Stimulated activated CD8-positive, alpha-beta memory T cell treated with anti-CD3 and anti-CD28 coated beads, Interleukin-12 subunit alpha, Interleukin-12 subunit beta, amount 100 ng/mL, for 4 hours (primary cell): ENCODE measurements around the gene DNAJC6.

Experiments
- DNase-seq: peaks from one replicate; pipeline ENCODE4 v3.0.0-alpha.2; 2020; ENCODE audit warnings: low read depth

DNAJC6 gene

GRCh38 chr1:65407877-65408276, 98.5 kb downstream of the DNAJC6 start:
- no peak for DNase-seq

- no peak for DNase-seq
These were observed 100.0 kb downstream of the DNAJC6 start for GRCh38 chr1:65409314-65409713.

GRCh38 chr1:65409816-65410326, 100.5 kb downstream of the DNAJC6 start:
- no peak for DNase-seq

GRCh38 chr1:65412256-65412983, 103.1 kb downstream of the DNAJC6 start:
- DNase-seq: no peak

GRCh38 chr1:65412984-65413375, 103.6 kb downstream of the DNAJC6 start:
- no peak for DNase-seq

GRCh38 chr1:65414538-65414937, 105.2 kb downstream of the DNAJC6 start:
- DNase-seq: no peak

- DNase-seq: no peak
These were observed 107.4 kb downstream of the DNAJC6 start for GRCh38 chr1:65416767-65417166.

- no peak for DNase-seq
These were observed 108.4 kb downstream of the DNAJC6 start for GRCh38 chr1:65417729-65418128.

- no peak for DNase-seq
These were observed 109.3 kb downstream of the DNAJC6 start for GRCh38 chr1:65418522-65419185.

GRCh38 chr1:65419681-65420589, 110.6 kb downstream of the DNAJC6 start:
- DNase-seq: peak; percentile 96

GRCh38 chr1:65420590-65421350, 111.4 kb downstream of the DNAJC6 start, which contains the start of the genes LEPR and LEPROT:
LEPR (plus strand) TSS chr1:65420668; CDS start chr1:65565566, 144,898 bp downstream.
LEPROT (plus strand) TSS chr1:65420668; CDS start chr1:65420725, 57 bp downstream.
- no peak for DNase-seq

- DNase-seq: no peak
These were observed 112.1 kb downstream of the DNAJC6 start for GRCh38 chr1:65421351-65422025.

- DNase-seq: no peak
These were observed 113.2 kb downstream of the DNAJC6 start for GRCh38 chr1:65422241-65423203.

GRCh38 chr1:65423884-65424572, 114.7 kb downstream of the DNAJC6 start:
- no peak for DNase-seq

GRCh38 chr1:65424573-65424889, 115.2 kb downstream of the DNAJC6 start:
- no peak for DNase-seq

- DNase-seq: no peak
These were observed 115.7 kb downstream of the DNAJC6 start for GRCh38 chr1:65425006-65425405.

- no peak for DNase-seq
These were observed 116.4 kb downstream of the DNAJC6 start for GRCh38 chr1:65425697-65426096.

GRCh38 chr1:65429078-65429477, 119.7 kb downstream of the DNAJC6 start:
- DNase-seq: no peak

GRCh38 chr1:65429806-65430205, 120.5 kb downstream of the DNAJC6 start:
- DNase-seq: no peak
